IMR-90 (cell line): ENCODE data around the gene SIPA1L3. TPM values are rescaled to one million over a fixed set of nuclear protein-coding genes. Genes with fewer than 3 reads are reported as not detected.

Experiments used
- ATAC-seq: fragments of 200-7000 bp; cut with Tn5 transposase; 2 replicates; pipeline ENCODE4 v1.9.1; 2020; ENCODE audit warnings: low read depth, mild to moderate bottlenecking, moderate library complexity
- BruUV-seq: library from RNA; stranded (reverse); fragments of 400-500 nt; replicated peaks from 2 replicates; lab custom pipeline; 2021; lab: Mats Ljungman, UMichigan
- CTCF ChIA-PET: fragments of 300-600 bp; formaldehyde crosslinking; extraction: SDS; loops from one replicate; lab custom pipeline; 2021; ENCODE audit warnings: antibody characterized with exemption; lab: Yijun Ruan, JAX
- POLR2A ChIA-PET: fragments of 300-600 bp; sonication (Branson Sonifier 250); formaldehyde crosslinking; loops from one replicate; lab custom pipeline; 2022; ENCODE audit warnings: antibody characterized with exemption; ENCODE audit not compliant: unreplicated experiment; lab: Charles Lee
- DNase-seq: peaks from one replicate; pipeline ENCODE4 v3.0.0; 2013
- H2AFZ ChIP-seq: replicated peaks from 2 replicates; pipeline ENCODE3; 2013; ENCODE audit warnings: low read length, mild to moderate bottlenecking; ENCODE audit not compliant: poor library complexity
- H2AK5ac ChIP-seq: 2 replicates; pipeline ENCODE4 v1.6.1; 2013; ENCODE audit warnings: low read depth, low read length, inconsistent platforms
- H2AK9ac ChIP-seq: replicated peaks from 2 replicates; pipeline ENCODE3; 2013; ENCODE audit warnings: mild to moderate bottlenecking, low read depth, low read length, moderate library complexity; ENCODE audit not compliant: poor library complexity
- H2BK120ac ChIP-seq: 2 replicates; pipeline ENCODE4 v1.6.1; 2013; ENCODE audit warnings: low read depth, low read length, inconsistent platforms
- H2BK15ac ChIP-seq: 3 replicates; pipeline ENCODE4 v1.6.1; 2013; ENCODE audit warnings: low read depth, low read length, inconsistent platforms
- H2BK20ac ChIP-seq: 2 replicates; pipeline ENCODE4 v1.6.1; 2013; ENCODE audit warnings: low read depth, mild to moderate bottlenecking, inconsistent platforms, low read length, moderate library complexity
- H2BK5ac ChIP-seq: 2 replicates; pipeline ENCODE4 v1.6.1; 2013; ENCODE audit warnings: mild to moderate bottlenecking, low read depth, low read length, inconsistent platforms; ENCODE audit not compliant: poor library complexity, severe bottlenecking
- H3K14ac ChIP-seq: replicated peaks from 2 replicates; pipeline ENCODE4 v1.6.1; 2013; ENCODE audit warnings: low read depth, low read length, inconsistent platforms
- H3K18ac ChIP-seq: 2 replicates; pipeline ENCODE4 v1.6.1; 2013; ENCODE audit warnings: low read depth, low read length, control low read depth
- H3K23ac ChIP-seq: 2 replicates; pipeline ENCODE4 v1.6.1; 2013; ENCODE audit warnings: low read depth, low read length, inconsistent platforms
- H3K27ac ChIP-seq: 2 replicates; pipeline ENCODE4 v1.5.1; 2013; ENCODE audit warnings: mild to moderate bottlenecking, control low read depth, low read length; ENCODE audit not compliant: insufficient read depth
- H3K27me3 ChIP-seq: 2 replicates; pipeline ENCODE4 v1.6.1; 2013; ENCODE audit warnings: low read length; ENCODE audit not compliant: control insufficient read depth, insufficient read depth
- H3K36me3 ChIP-seq: 2 replicates; pipeline ENCODE4 v1.6.1; 2013; ENCODE audit warnings: low read length, mixed read lengths; ENCODE audit not compliant: control insufficient read depth, insufficient read depth
- H3K4ac ChIP-seq: 2 replicates; pipeline ENCODE4 v1.6.1; 2013; ENCODE audit warnings: low read depth, low read length, inconsistent platforms
- H3K4me1 ChIP-seq: 2 replicates; pipeline ENCODE4 v1.6.1; 2013; ENCODE audit warnings: low read length, mixed read lengths; ENCODE audit not compliant: control insufficient read depth, insufficient read depth
- H3K4me2 ChIP-seq: 2 replicates; pipeline ENCODE4 v1.6.1; 2013; ENCODE audit warnings: low read depth, mild to moderate bottlenecking, control low read depth, low read length, moderate library complexity
- H3K4me3 ChIP-seq: 2 replicates; pipeline ENCODE4 v1.5.1; 2013; ENCODE audit warnings: low read depth, mild to moderate bottlenecking, control low read depth, low read length, moderate library complexity; ENCODE audit not compliant: insufficient read depth
- H3K56ac ChIP-seq: 2 replicates; pipeline ENCODE4 v1.6.1; 2013; ENCODE audit warnings: low read length, inconsistent platforms; ENCODE audit not compliant: insufficient read depth; ENCODE audit errors: extremely low read depth
- H3K79me1 ChIP-seq, 2 experiments: 2 replicates each; pipeline ENCODE4 v1.6.1; 2013; ENCODE audit warnings: low read length in 2 of 2, inconsistent platforms in 1 of 2, low read depth in 1 of 2
- H3K9ac ChIP-seq: 2 replicates; pipeline ENCODE4 v1.6.1; 2013; ENCODE audit warnings: low read depth, low read length, control low read depth
- H3K9me1 ChIP-seq: 2 replicates; pipeline ENCODE4 v1.6.1; 2013; ENCODE audit warnings: low read length, inconsistent platforms; ENCODE audit not compliant: insufficient read depth
- H3K9me3 ChIP-seq: 2 replicates; pipeline ENCODE4 v1.6.1; 2013; ENCODE audit warnings: low read length; ENCODE audit not compliant: control insufficient read depth, insufficient read depth
- H4K20me1 ChIP-seq: 2 replicates; pipeline ENCODE4 v1.6.1; 2013; ENCODE audit warnings: low read length, inconsistent platforms; ENCODE audit not compliant: insufficient read depth
- H4K5ac ChIP-seq: 2 replicates; pipeline ENCODE4 v1.6.1; 2013; ENCODE audit warnings: mild to moderate bottlenecking, low read depth, low read length, control low read depth
- H4K8ac ChIP-seq, 2 experiments: 2 replicates each; pipeline ENCODE4 v1.6.1; 2013; ENCODE audit warnings: low read depth in 2 of 2, low read length in 2 of 2, control low read depth in 1 of 2, inconsistent platforms in 1 of 2
- H4K91ac ChIP-seq: 2 replicates; pipeline ENCODE4 v1.6.1; 2013; ENCODE audit warnings: low read depth, low read length, inconsistent platforms; ENCODE audit not compliant: insufficient read depth
- BHLHE40 ChIP-seq: fragments of 150-350 bp; IDR thresholded peaks from 2 replicates; pipeline ENCODE4 v1.6.1; 2016; ENCODE audit warnings: mild to moderate bottlenecking, low read depth, low read length
- CEBPB ChIP-seq: IDR thresholded peaks from 2 replicates; pipeline ENCODE4 v1.6.1; 2012; ENCODE audit warnings: low read depth, low read length, improper control_type of control experiment
- CHD1 ChIP-seq: IDR thresholded peaks from 2 replicates; pipeline ENCODE4 v1.6.1; 2012; ENCODE audit warnings: low read depth, low read length, improper control_type of control experiment
- ELK1 ChIP-seq: fragments of 150-350 bp; IDR thresholded peaks from 2 replicates; pipeline ENCODE4 v1.6.1; 2016; ENCODE audit warnings: low read depth, mild to moderate bottlenecking, low read length, moderate library complexity, borderline replicate concordance
- FOS ChIP-seq: fragments of 150-350 bp; IDR thresholded peaks from 2 replicates; pipeline ENCODE4 v1.6.1; 2016; ENCODE audit warnings: low read depth, low read length
- MAFK ChIP-seq: IDR thresholded peaks from 2 replicates; pipeline ENCODE4 v1.6.1; 2012; ENCODE audit warnings: low read depth, low read length, improper control_type of control experiment
- MAZ ChIP-seq: IDR thresholded peaks from 2 replicates; pipeline ENCODE4 v1.6.1; 2012; ENCODE audit warnings: low read depth, mild to moderate bottlenecking, low read length, improper control_type of control experiment, moderate library complexity, borderline replicate concordance
- MXI1 ChIP-seq: IDR thresholded peaks from 2 replicates; pipeline ENCODE4 v1.6.1; 2012; ENCODE audit warnings: low read depth, mild to moderate bottlenecking, low read length, moderate library complexity, borderline replicate concordance
- NFE2L2 ChIP-seq: fragments of 150-350 bp; IDR thresholded peaks from 2 replicates; pipeline ENCODE4 v1.6.1; 2016; ENCODE audit warnings: low read depth, mild to moderate bottlenecking, low read length
- POLR2A ChIP-seq: IDR thresholded peaks from 2 replicates; pipeline ENCODE4 v1.6.1; 2012; ENCODE audit warnings: mild to moderate bottlenecking, low read depth, low read length
- RAD21 ChIP-seq: IDR thresholded peaks from 2 replicates; pipeline ENCODE4 v1.6.1; 2012; ENCODE audit warnings: low read length, improper control_type of control experiment
- RCOR1 ChIP-seq: IDR thresholded peaks from 2 replicates; pipeline ENCODE4 v1.6.1; 2012; ENCODE audit warnings: mild to moderate bottlenecking, low read length, improper control_type of control experiment; ENCODE audit not compliant: insufficient replicate concordance
- RFX5 ChIP-seq: IDR thresholded peaks from 2 replicates; pipeline ENCODE4 v1.8.0; 2012; ENCODE audit warnings: low read depth, mild to moderate bottlenecking, low read length, moderate library complexity
- SMC3 ChIP-seq: fragments of 150-350 bp; IDR thresholded peaks from 2 replicates; pipeline ENCODE4 v1.6.1; 2016; ENCODE audit warnings: low read depth, mild to moderate bottlenecking, antibody characterized with exemption, low read length, moderate library complexity
- USF2 ChIP-seq: fragments of 150-350 bp; IDR thresholded peaks from 2 replicates; pipeline ENCODE4 v1.6.1; 2017; ENCODE audit warnings: mild to moderate bottlenecking, antibody characterized with exemption, low read length, low read depth
- WGBS, 2 experiments: methylation state at CpG; one replicate each; pipeline versions ENCODE4 v1.1.5 to v1.1.7; 2013; ENCODE audit warnings: missing lambda C conversion rate in 2 of 2; ENCODE audit not compliant: insufficient read length in 1 of 2; ENCODE audit errors: extremely low coverage in 2 of 2; 5-methylcytosine and 5-hydroxymethylcytosine counted together
- dilution Hi-C: fragments of 300-500 bp; cut with HindIII; formaldehyde crosslinking; loops from one replicate; pipeline ENCODE4 v1.14.3; 2018; ENCODE audit warnings: low sequenced_read_pairs; ENCODE audit not compliant: unreplicated experiment
- in situ Hi-C: fragments of 300-500 bp; cut with MboI; formaldehyde crosslinking; loops from 3 replicates; pipeline ENCODE4 v1.14.3; 2019; ENCODE audit warnings: low sequenced_read_pairs, inconsistent platforms, mixed read lengths
- intact Hi-C: fragments of 100-400 bp; cut with micrococcal nuclease; formaldehyde crosslinking; loops from 2 replicates; pipeline ENCODE4 v1.10.0; 2022
- polyA plus RNA-seq, 3 experiments: library from polyadenylated mRNA; depleted of rRNA; stranded (reverse); fragments of >200 nt; gene quantifications; 2 replicates each; pipeline ENCODE4 v1.2.3, GENCODE V29; 2012; ENCODE audit warnings: low replicate concordance in 1 of 3
- total RNA-seq: library from RNA; depleted of rRNA; stranded (reverse); fragments of >200 nt; gene quantifications from 2 replicates; pipeline ENCODE4 v1.2.3, GENCODE V29; 2012
- TF ChIP-seq, protein P1 (sequence below): conservative IDR thresholded peaks from 2 replicates; pipeline ENCODE4 v1.5.1; 2012; ENCODE audit warnings: mild to moderate bottlenecking, low read depth, low read length, improper control_type of control experiment

The SIPA1L3 gene
- total and polyA plus RNA-seq, 2 of the 4 experiments (the other 2 are of a cell fraction) = 4.1 to 9.4 TPM

GRCh38 chr19:38047641-38048040 is 140.6 kb downstream of the SIPA1L3 start:
- CTCF ChIA-PET = no interaction called here

More at GRCh38 chr19:38047641-38048040, 140.6 kb downstream of the SIPA1L3 start:
- intact Hi-C loops (no loop called here), dilution Hi-C loops (no loop called here), in situ Hi-C loops (no loop called here)
- ATAC-seq = no peak
- Histone ChIP-seq H3K18ac (no peak overlapping the region), H3K9me3 (no peaks in the 10 kb centered on the region), H2BK15ac (no peak overlapping the region), H3K9me1 (peaks cover 12% of the 10 kb centered on the region; the same call in 1 of the 2 replicates), H3K9ac (no peak overlapping the region), H3K27ac (no peak overlapping the region), H3K4me3 (no peak overlapping the region), H2AFZ (no peak overlapping the region), H2BK5ac (no peak overlapping the region), H3K27me3 (no peaks in the 10 kb centered on the region), H3K23ac (no peak overlapping the region), H4K20me1 (no peaks in the 10 kb centered on the region; the same call in 1 of the 2 replicates), H4K91ac (no peak overlapping the region), H3K79me1 (peaks cover 50 to 90% of the 10 kb centered on the region in 2 experiments), H3K14ac (no peak overlapping the region), H3K36me3 (no peaks in the 10 kb centered on the region; the same call in 1 of the 2 replicates), H3K4ac (no peak overlapping the region), H3K4me2 (no peak overlapping the region), H2AK5ac (peak overlapping the region; percentile 45; the same call in 1 of the 2 replicates), H3K56ac (no peak overlapping the region), H2AK9ac (no peak overlapping the region), H2BK120ac (no peak overlapping the region), H4K8ac (no peak overlapping the region), H3K4me1 (no peaks in the 10 kb centered on the region), H4K5ac (no peak overlapping the region), H2BK20ac (no peak overlapping the region)
- POLR2A ChIA-PET = no interaction called here
- WGBS, 2 experiments = 86% methylated on average over 9 of the region's 15 CpGs; no CpG with 5 or more reads in 1 of the 2 experiments
- BruUV-seq = no TSS peak
- DNase-seq = no peak
- no peak for TF ChIP-seq FOS
- TF ChIP-seq POLR2A = no peak
- no peak for TF ChIP-seq MXI1
- TF ChIP-seq, protein P1, sequence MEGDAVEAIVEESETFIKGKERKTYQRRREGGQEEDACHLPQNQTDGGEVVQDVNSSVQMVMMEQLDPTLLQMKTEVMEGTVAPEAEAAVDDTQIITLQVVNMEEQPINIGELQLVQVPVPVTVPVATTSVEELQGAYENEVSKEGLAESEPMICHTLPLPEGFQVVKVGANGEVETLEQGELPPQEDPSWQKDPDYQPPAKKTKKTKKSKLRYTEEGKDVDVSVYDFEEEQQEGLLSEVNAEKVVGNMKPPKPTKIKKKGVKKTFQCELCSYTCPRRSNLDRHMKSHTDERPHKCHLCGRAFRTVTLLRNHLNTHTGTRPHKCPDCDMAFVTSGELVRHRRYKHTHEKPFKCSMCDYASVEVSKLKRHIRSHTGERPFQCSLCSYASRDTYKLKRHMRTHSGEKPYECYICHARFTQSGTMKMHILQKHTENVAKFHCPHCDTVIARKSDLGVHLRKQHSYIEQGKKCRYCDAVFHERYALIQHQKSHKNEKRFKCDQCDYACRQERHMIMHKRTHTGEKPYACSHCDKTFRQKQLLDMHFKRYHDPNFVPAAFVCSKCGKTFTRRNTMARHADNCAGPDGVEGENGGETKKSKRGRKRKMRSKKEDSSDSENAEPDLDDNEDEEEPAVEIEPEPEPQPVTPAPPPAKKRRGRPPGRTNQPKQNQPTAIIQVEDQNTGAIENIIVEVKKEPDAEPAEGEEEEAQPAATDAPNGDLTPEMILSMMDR = no peak
- no peak for TF ChIP-seq BHLHE40
- TF ChIP-seq RCOR1 = no peak
- no peak for TF ChIP-seq NFE2L2
- no peak for TF ChIP-seq RAD21
- TF ChIP-seq CEBPB = no peak
- no peak for TF ChIP-seq USF2
- no peak for TF ChIP-seq RFX5
- no peak for TF ChIP-seq SMC3
- TF ChIP-seq ELK1 = no peak
- no peak for TF ChIP-seq MAFK
- TF ChIP-seq CHD1 = no peak
- no peak for TF ChIP-seq MAZ
